SK-N-SH treated with all-trans-retinoic acid at 6 μM for 48 hours (cell line): ENCODE data around the gene NARF.

Experiments
- ATAC-seq: fragments of 200-7000 bp; cut with Tn5 transposase; 3 replicates; pipeline ENCODE4 v1.9.1; 2020; ENCODE audit warnings: mild to moderate bottlenecking, moderate library complexity
- BACH2 ChIP-seq: fragments of 250-450 bp; sonication (Bioruptor Pico); IDR thresholded peaks from 2 replicates; pipeline ENCODE4 v1.9.0; 2021; ENCODE audit warnings: mild to moderate bottlenecking, borderline replicate concordance
- CSDC2 ChIP-seq: fragments of 250-450 bp; sonication (Bioruptor Pico); IDR thresholded peaks from 2 replicates; pipeline ENCODE4 v1.5.0; 2020; ENCODE audit warnings: mild to moderate bottlenecking, moderate library complexity
- ESRRG ChIP-seq: fragments of 250-450 bp; sonication (Bioruptor Pico); IDR thresholded peaks from 2 replicates; pipeline ENCODE4 v1.6.1; 2021; ENCODE audit warnings: mild to moderate bottlenecking
- GLIS3 ChIP-seq: fragments of 250-450 bp; sonication (Bioruptor Pico); IDR thresholded peaks from 2 replicates; pipeline ENCODE4 v1.5.0; 2020; ENCODE audit warnings: mild to moderate bottlenecking, moderate library complexity
- ISL1 ChIP-seq: fragments of 250-450 bp; sonication (Bioruptor Pico); IDR thresholded peaks from 2 replicates; pipeline ENCODE4 v2.1.2; 2022; ENCODE audit warnings: mild to moderate bottlenecking, moderate library complexity
- OSR1 ChIP-seq: fragments of 250-450 bp; sonication (Bioruptor Pico); IDR thresholded peaks from 2 replicates; pipeline ENCODE4 v1.8.0; 2022; ENCODE audit warnings: moderate library complexity, mild to moderate bottlenecking, inconsistent platforms
- PATZ1 ChIP-seq: fragments of 250-450 bp; sonication (Bioruptor Pico); IDR thresholded peaks from 2 replicates; pipeline ENCODE4 v1.8.0; 2020; ENCODE audit warnings: mild to moderate bottlenecking, moderate library complexity, borderline replicate concordance
- POU6F1 ChIP-seq: fragments of 250-450 bp; sonication (Bioruptor Pico); IDR thresholded peaks from 2 replicates; pipeline ENCODE4 v1.8.0; 2021; ENCODE audit warnings: low read depth, mild to moderate bottlenecking, moderate library complexity, borderline replicate concordance
- PPARA ChIP-seq: fragments of 250-450 bp; sonication (Bioruptor Pico); IDR thresholded peaks from 2 replicates; pipeline ENCODE4 v1.5.0; 2020; ENCODE audit warnings: mild to moderate bottlenecking, borderline replicate concordance
- RARB ChIP-seq: fragments of 250-450 bp; sonication (Bioruptor Pico); IDR thresholded peaks from 2 replicates; pipeline ENCODE4 v1.8.0; 2021; ENCODE audit warnings: mild to moderate bottlenecking, moderate library complexity
- SNAI2 ChIP-seq: fragments of 250-450 bp; sonication (Bioruptor Pico); IDR thresholded peaks from 2 replicates; pipeline ENCODE4 v1.5.0; 2020; ENCODE audit warnings: mild to moderate bottlenecking, moderate library complexity
- TCF4 ChIP-seq: fragments of 250-450 bp; sonication (Bioruptor Pico); IDR thresholded peaks from 2 replicates; pipeline ENCODE4 v1.8.0; 2021; ENCODE audit warnings: mild to moderate bottlenecking, moderate library complexity, borderline replicate concordance
- TOX ChIP-seq: fragments of 250-450 bp; sonication (Bioruptor Pico); IDR thresholded peaks from 2 replicates; pipeline ENCODE4 v1.8.0; 2021; ENCODE audit warnings: mild to moderate bottlenecking, moderate library complexity, borderline replicate concordance
- TSHZ2 ChIP-seq: fragments of 250-450 bp; sonication (Bioruptor Pico); IDR thresholded peaks from 2 replicates; pipeline ENCODE4 v1.5.0; 2020; ENCODE audit warnings: mild to moderate bottlenecking, moderate library complexity
- ZC3H10 ChIP-seq: fragments of 250-450 bp; sonication (Bioruptor Pico); IDR thresholded peaks from 2 replicates; pipeline ENCODE4 v1.5.1; 2021; ENCODE audit warnings: mild to moderate bottlenecking, moderate library complexity
- ZFP3 ChIP-seq: fragments of 250-450 bp; sonication (Bioruptor Pico); IDR thresholded peaks from 2 replicates; pipeline ENCODE4 v1.5.0; 2020; ENCODE audit warnings: mild to moderate bottlenecking, moderate library complexity
- ZFP30 ChIP-seq: fragments of 450-650 bp; formaldehyde crosslinking; IDR thresholded peaks from 2 replicates; pipeline ENCODE4 v1.5.0; 2022; ENCODE audit warnings: mild to moderate bottlenecking, moderate library complexity
- ZNF565 ChIP-seq: fragments of 450-650 bp; formaldehyde crosslinking; conservative IDR thresholded peaks from 2 replicates; pipeline ENCODE4 v1.5.0; 2020; ENCODE audit warnings: low read depth, mild to moderate bottlenecking, moderate library complexity
- ZNF70 ChIP-seq: fragments of 450-650 bp; formaldehyde crosslinking; IDR thresholded peaks from 2 replicates; pipeline ENCODE4 v1.5.0; 2020; ENCODE audit warnings: mild to moderate bottlenecking, moderate library complexity
- ZNF8 ChIP-seq: fragments of 450-650 bp; formaldehyde crosslinking; IDR thresholded peaks from 2 replicates; pipeline ENCODE4 v1.5.0; 2020; ENCODE audit warnings: mild to moderate bottlenecking, moderate library complexity
- TF ChIP-seq, protein P1 (sequence below): fragments of 250-450 bp; sonication (Bioruptor Pico); IDR thresholded peaks from 2 replicates; pipeline ENCODE4 v1.5.1; 2021; ENCODE audit warnings: mild to moderate bottlenecking, moderate library complexity
- TF ChIP-seq, protein P2 (sequence below): fragments of 250-450 bp; sonication (Bioruptor Pico); IDR thresholded peaks from 2 replicates; pipeline ENCODE4 v1.5.1; 2020; ENCODE audit warnings: low read depth, mild to moderate bottlenecking, moderate library complexity

Gene NARF

GRCh38 chr17:82534401-82534812 is 75.9 kb downstream of the NARF start:
- TF ChIP-seq ISL1 (CRISPR knock-in tag) (no peak), ZNF565 (CRISPR knock-in tag) (no peak), ZC3H10 (CRISPR knock-in tag) (no peak), PATZ1 (CRISPR knock-in tag) (no peak), ESRRG (no peak), PPARA (CRISPR knock-in tag) (no peak), BACH2 (CRISPR knock-in tag) (no peak), SNAI2 (CRISPR knock-in tag) (no peak), ZNF70 (CRISPR knock-in tag) (no peak), TOX (CRISPR knock-in tag) (no peak), RARB (CRISPR knock-in tag) (no peak), CSDC2 (CRISPR knock-in tag) (no peak), POU6F1 (no peak), GLIS3 (CRISPR knock-in tag) (no peak), TCF4 (CRISPR knock-in tag) (no peak), ZFP30 (CRISPR knock-in tag) (no peak), OSR1 (CRISPR knock-in tag) (no peak), ZFP3 (no peak), TSHZ2 (CRISPR knock-in tag) (no peak)
- TF ChIP-seq, protein P1, sequence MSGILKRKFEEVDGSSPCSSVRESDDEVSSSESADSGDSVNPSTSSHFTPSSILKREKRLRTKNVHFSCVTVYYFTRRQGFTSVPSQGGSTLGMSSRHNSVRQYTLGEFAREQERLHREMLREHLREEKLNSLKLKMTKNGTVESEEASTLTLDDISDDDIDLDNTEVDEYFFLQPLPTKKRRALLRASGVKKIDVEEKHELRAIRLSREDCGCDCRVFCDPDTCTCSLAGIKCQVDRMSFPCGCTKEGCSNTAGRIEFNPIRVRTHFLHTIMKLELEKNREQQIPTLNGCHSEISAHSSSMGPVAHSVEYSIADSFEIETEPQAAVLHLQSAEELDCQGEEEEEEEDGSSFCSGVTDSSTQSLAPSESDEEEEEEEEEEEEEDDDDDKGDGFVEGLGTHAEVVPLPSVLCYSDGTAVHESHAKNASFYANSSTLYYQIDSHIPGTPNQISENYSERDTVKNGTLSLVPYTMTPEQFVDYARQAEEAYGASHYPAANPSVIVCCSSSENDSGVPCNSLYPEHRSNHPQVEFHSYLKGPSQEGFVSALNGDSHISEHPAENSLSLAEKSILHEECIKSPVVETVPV, result no peak
- ATAC-seq, result no peak

- ATAC-seq, result peak; percentile 66
- TF ChIP-seq GLIS3 (CRISPR knock-in tag) (0 out of 2 replicates have a peak, but pooled peaks have one; percentile 76), ZC3H10 (CRISPR knock-in tag) (no peak), ZNF8 (CRISPR knock-in tag) (no peak), TSHZ2 (CRISPR knock-in tag) (no peak), BACH2 (CRISPR knock-in tag) (no peak), ZFP3 (0 out of 2 replicates have a peak, but pooled peaks have one; percentile 58), OSR1 (CRISPR knock-in tag) (no peak), POU6F1 (no peak), CSDC2 (CRISPR knock-in tag) (no peak)
- TF ChIP-seq, protein P2, sequence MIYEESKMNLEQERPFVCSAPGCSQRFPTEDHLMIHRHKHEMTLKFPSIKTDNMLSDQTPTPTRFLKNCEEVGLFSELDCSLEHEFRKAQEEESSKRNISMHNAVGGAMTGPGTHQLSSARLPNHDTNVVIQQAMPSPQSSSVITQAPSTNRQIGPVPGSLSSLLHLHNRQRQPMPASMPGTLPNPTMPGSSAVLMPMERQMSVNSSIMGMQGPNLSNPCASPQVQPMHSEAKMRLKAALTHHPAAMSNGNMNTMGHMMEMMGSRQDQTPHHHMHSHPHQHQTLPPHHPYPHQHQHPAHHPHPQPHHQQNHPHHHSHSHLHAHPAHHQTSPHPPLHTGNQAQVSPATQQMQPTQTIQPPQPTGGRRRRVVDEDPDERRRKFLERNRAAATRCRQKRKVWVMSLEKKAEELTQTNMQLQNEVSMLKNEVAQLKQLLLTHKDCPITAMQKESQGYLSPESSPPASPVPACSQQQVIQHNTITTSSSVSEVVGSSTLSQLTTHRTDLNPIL (CRISPR knock-in tag), result no peak
- TF ChIP-seq, protein P1, result no peak
Measured at GRCh38 chr17:82536512-82537201, 78.1 kb downstream of the NARF start.

DNA sequence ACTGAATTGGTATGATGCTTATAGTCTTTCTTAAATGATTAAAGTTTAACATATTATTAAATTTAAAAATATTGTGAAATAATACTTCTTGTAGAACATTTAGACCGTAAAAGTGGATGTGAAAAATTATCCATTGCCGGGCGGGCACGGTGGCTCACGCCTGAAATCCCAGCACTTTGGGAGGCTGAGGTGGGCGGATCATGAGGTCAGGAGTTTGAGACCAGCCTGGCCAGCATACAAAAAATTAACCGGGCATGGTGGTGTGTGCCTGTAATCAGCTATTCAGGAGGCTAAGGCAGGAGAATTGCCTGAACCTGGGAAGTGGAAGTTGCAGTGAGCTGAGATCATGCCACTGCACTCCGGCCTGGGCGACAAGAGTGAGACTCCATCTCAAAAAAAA is 78.7 kb downstream of the NARF start:
- ATAC-seq, result 0 out of 3 replicates have a peak, but pooled peaks have one; percentile 7
